ENCODE results near the gene WFDC12. TPM values are rescaled to one million over a fixed set of nuclear protein-coding genes. Genes with fewer than 3 reads are reported as not detected.

WFDC12 gene
- total RNA-seq, 1 donor from 2014 or later, result not detected

GRCh38 chr20:45101333-45101850, 22.9 kb downstream of the WFDC12 start:
- Mint-ChIP-seq H3K27ac (no peak overlapping the region), H3K4me3 (peak overlapping the region; percentile 82), H3K36me3 (no peaks in the 10 kb centered on the region), H3K27me3 (peaks cover 55% of the 10 kb centered on the region), H3K4me1 (ENCODE audit: unreplicated experiment) (no peaks in the 10 kb centered on the region), H3K9me3 (no peaks in the 10 kb centered on the region)
- peak; percentile 10 for TF ChIP-seq CTCF (conservative IDR thresholded peaks at IDR 0.05)
- DNase-seq (ENCODE audit: extremely low spot score, unreplicated experiment), result no peak

GRCh38 chr20:45100563-45101245, 23.6 kb downstream of the WFDC12 start, which contains the start of gene KCNS1:
TSS of gene KCNS1 (minus strand) at chr20:45101127. CDS start at chr20:45099236, 1,891 bp downstream.
- H3K27ac Mint-ChIP-seq, result peak within 1 kb of the TSS; percentile 11
- no peaks in the 10 kb centered on the region for H3K36me3 Mint-ChIP-seq
- peak within 1 kb of the TSS; percentile 82 for H3K4me3 Mint-ChIP-seq
- DNase-seq (ENCODE audit: extremely low spot score, unreplicated experiment), result no peak
- H3K9me3 Mint-ChIP-seq, result no peaks in the 10 kb centered on the region
- peak; percentile 35 for TF ChIP-seq CTCF (conservative IDR thresholded peaks at IDR 0.05)
- H3K27me3 Mint-ChIP-seq, result peaks cover 61% of the 10 kb centered on the region
- H3K4me1 Mint-ChIP-seq (ENCODE audit: unreplicated experiment), result no peaks in the 10 kb centered on the region

GRCh38 chr20:45098103-45098773, 26.0 kb downstream of the WFDC12 start:
- H3K4me3 Mint-ChIP-seq, result no peak overlapping the region
- H3K27ac Mint-ChIP-seq, result no peak overlapping the region
- peak; percentile 43 for TF ChIP-seq CTCF (conservative IDR thresholded peaks at IDR 0.05)
- H3K4me1 Mint-ChIP-seq (ENCODE audit: unreplicated experiment), result no peaks in the 10 kb centered on the region
- no peak for DNase-seq (ENCODE audit: extremely low spot score, unreplicated experiment)
- H3K27me3 Mint-ChIP-seq, result peaks cover 55% of the 10 kb centered on the region
- H3K9me3 Mint-ChIP-seq, result no peaks in the 10 kb centered on the region
- no peaks in the 10 kb centered on the region for H3K36me3 Mint-ChIP-seq

- H3K4me3 Mint-ChIP-seq, result no peak overlapping the region
- H3K9me3 Mint-ChIP-seq, result no peaks in the 10 kb centered on the region
- no peak for DNase-seq (ENCODE audit: extremely low spot score, unreplicated experiment)
- H3K27ac Mint-ChIP-seq, result no peak overlapping the region
- no peaks in the 10 kb centered on the region for H3K36me3 Mint-ChIP-seq
- no peak for TF ChIP-seq CTCF (conservative IDR thresholded peaks at IDR 0.05)
- no peaks in the 10 kb centered on the region for H3K4me1 Mint-ChIP-seq (ENCODE audit: unreplicated experiment)
- peaks cover 55% of the 10 kb centered on the region for H3K27me3 Mint-ChIP-seq
Observed at GRCh38 chr20:45097485-45098102, 26.7 kb downstream of the WFDC12 start.

GRCh38 chr20:45096781-45097180, 27.5 kb downstream of the WFDC12 start:
- Mint-ChIP-seq H3K36me3 (no peaks in the 10 kb centered on the region), H3K27ac (no peak overlapping the region), H3K27me3 (peaks cover 50% of the 10 kb centered on the region), H3K4me3 (no peak overlapping the region), H3K9me3 (no peaks in the 10 kb centered on the region), H3K4me1 (ENCODE audit: unreplicated experiment) (no peaks in the 10 kb centered on the region)
- DNase-seq (ENCODE audit: extremely low spot score, unreplicated experiment), result no peak
- no peak for TF ChIP-seq CTCF (conservative IDR thresholded peaks at IDR 0.05)
